DND-41 (cell line): ENCODE measurements around the gene RDH12.

Experiments used
- CTCF ChIP-seq: IDR thresholded peaks from 2 replicates; pipeline ENCODE4 v1.5.1; 2012; ENCODE audit warnings: borderline replicate concordance, low read length, moderate library complexity, mild to moderate bottlenecking; ENCODE audit not compliant: poor library complexity, severe bottlenecking; ENCODE audit errors: extremely low read depth
- EZH2 ChIP-seq: IDR thresholded peaks from 3 replicates; pipeline ENCODE4 v1.6.1; 2012; ENCODE audit warnings: borderline replicate concordance, low read depth, mild to moderate bottlenecking, moderate library complexity, low read length, inconsistent platforms; ENCODE audit not compliant: severe bottlenecking

GRCh38 chr14:67705211-67705610 lies 3.5 kb downstream of the RDH12 start:
- no peak for TF ChIP-seq CTCF
- no peak for TF ChIP-seq EZH2
